ENCODE results near the gene FAM180A.

The FAM180A gene

DNA sequence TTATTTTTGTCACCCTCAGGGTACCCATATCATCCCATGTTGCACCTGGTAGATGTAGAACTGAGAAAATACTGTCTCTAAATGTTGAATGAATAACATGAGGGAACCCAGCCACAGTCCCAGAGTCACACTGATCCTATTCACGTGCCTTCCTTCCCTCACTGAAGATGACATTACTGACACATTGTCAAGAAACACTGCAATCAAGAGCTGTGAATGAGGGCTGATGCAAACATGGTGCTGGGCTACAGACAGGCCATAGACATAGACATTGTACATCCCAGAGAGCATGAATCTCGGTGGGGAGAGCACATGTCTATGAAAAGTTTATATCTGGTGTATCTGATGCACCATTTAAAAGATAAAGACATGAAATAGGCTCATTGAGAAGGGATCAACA lies 30.4 kb downstream of the FAM180A start:
- no peak overlapping the region for H3K4me3 ChIP-seq (ENCODE audit: control insufficient read depth, low read depth, low read length)
- no peak for DNase-seq (ENCODE audit: low read depth)
- TF ChIP-seq, protein P1, sequence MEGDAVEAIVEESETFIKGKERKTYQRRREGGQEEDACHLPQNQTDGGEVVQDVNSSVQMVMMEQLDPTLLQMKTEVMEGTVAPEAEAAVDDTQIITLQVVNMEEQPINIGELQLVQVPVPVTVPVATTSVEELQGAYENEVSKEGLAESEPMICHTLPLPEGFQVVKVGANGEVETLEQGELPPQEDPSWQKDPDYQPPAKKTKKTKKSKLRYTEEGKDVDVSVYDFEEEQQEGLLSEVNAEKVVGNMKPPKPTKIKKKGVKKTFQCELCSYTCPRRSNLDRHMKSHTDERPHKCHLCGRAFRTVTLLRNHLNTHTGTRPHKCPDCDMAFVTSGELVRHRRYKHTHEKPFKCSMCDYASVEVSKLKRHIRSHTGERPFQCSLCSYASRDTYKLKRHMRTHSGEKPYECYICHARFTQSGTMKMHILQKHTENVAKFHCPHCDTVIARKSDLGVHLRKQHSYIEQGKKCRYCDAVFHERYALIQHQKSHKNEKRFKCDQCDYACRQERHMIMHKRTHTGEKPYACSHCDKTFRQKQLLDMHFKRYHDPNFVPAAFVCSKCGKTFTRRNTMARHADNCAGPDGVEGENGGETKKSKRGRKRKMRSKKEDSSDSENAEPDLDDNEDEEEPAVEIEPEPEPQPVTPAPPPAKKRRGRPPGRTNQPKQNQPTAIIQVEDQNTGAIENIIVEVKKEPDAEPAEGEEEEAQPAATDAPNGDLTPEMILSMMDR (IDR thresholded peaks at IDR 0.05; ENCODE audit: control insufficient read depth, insufficient read depth, low read depth, low read length, missing control alignments), result no peak

DNA sequence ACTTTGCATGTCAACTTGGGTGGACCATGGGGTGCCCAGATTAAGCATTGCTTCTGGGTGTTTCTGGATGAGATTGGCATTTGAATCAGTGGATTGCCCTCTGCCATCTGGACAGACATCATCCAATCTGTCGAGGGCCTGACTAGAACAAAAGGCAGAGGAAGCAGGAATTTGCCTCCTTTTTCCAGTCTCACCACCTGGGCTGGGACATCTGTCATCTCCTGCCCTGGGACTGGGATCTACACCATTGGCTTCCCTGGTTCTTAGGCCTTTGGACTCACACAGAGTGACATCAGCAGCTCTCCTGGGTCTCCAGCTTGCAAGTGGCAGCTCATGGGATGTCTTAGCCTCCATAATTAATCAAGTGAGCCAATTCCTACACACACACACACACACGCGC lies 30.9 kb downstream of the FAM180A start:
- DNase-seq (ENCODE audit: low read depth), result no peak
- H3K4me3 ChIP-seq (ENCODE audit: control insufficient read depth, low read depth, low read length), result no peak overlapping the region
- TF ChIP-seq, protein P1 (IDR thresholded peaks at IDR 0.05; ENCODE audit: control insufficient read depth, insufficient read depth, low read depth, low read length, missing control alignments), result no peak

DNA sequence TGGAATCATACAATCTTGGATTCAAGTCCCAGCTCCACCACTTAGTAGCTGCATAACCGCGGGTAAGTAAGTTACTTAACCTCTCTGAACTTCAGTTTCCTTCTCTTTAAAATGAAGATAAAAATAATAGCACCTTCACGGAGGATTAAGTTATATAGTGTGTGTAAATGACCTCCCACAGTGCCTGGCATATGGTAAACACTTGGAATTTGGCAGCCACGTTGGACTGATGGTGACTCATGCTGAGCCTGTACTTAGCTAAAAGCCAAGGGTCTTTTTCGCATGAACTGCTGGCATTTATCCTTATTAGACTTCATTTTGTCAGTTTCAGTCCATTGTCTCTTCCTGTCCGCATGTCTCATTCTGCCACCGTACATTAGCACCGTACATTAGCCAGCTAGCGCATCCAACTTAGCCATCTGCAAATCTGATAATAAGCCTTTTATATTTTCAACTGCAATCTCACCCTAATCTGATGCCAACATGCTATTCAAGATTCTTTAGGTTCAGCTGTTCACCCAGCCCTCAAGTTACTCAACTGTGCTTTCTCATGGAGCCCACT lies 31.9 kb downstream of the FAM180A start:
- TF ChIP-seq, protein P1 (IDR thresholded peaks at IDR 0.05; ENCODE audit: control insufficient read depth, insufficient read depth, low read depth, low read length, missing control alignments), result no peak
- peak; percentile 20 for DNase-seq (ENCODE audit: low read depth)
- no peak overlapping the region for H3K4me3 ChIP-seq (ENCODE audit: control insufficient read depth, low read depth, low read length)

DNA sequence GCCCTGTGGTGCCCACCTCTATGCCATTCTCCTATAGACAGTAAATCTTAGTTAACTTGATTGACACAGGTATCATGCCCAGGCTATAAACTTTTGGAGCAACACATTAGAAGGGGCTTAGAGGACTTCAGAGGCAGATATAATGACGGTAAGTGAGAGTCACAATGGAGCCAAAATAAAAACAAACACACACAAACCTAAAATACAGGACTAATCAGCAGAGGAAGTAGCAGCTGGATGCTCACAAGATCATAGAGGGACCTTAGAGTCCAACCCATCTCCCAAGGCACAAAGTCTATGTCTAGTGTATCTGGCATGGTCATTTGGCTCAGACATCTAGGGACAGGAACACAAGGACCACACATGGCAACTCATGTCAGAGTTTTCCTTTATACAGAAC lies 32.9 kb downstream of the FAM180A start:
- no peak overlapping the region for H3K4me3 ChIP-seq (ENCODE audit: control insufficient read depth, low read depth, low read length)
- DNase-seq (ENCODE audit: low read depth), result no peak
- TF ChIP-seq, protein P1 (IDR thresholded peaks at IDR 0.05; ENCODE audit: control insufficient read depth, insufficient read depth, low read depth, low read length, missing control alignments), result no peak

DNA sequence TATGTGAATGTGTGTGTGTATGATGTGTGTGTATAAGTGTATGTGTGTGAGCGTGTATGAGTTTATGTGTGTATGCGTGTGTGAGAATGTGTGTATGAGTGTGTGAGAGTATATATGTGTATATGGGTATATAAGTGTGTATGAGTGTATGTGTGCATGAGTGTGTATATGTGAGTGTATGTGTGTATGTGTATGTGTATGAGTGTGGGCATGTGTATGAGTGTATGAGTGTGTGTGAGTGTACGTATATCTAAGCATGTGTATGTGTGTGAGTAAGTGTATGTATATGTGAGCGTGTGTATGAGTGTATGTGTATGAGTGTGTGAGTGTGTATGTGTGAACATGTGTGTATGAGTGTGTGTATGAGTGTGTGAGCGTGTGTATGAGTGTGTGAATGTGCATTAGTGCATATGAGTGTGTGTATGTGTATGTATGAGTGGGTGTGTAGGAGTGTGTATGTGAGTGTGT lies 33.5 kb downstream of the FAM180A start:
- TF ChIP-seq, protein P1 (IDR thresholded peaks at IDR 0.05; ENCODE audit: control insufficient read depth, insufficient read depth, low read depth, low read length, missing control alignments), result no peak
- H3K4me3 ChIP-seq (ENCODE audit: control insufficient read depth, low read depth, low read length), result no peak overlapping the region
- no peak for DNase-seq (ENCODE audit: low read depth)

DNA sequence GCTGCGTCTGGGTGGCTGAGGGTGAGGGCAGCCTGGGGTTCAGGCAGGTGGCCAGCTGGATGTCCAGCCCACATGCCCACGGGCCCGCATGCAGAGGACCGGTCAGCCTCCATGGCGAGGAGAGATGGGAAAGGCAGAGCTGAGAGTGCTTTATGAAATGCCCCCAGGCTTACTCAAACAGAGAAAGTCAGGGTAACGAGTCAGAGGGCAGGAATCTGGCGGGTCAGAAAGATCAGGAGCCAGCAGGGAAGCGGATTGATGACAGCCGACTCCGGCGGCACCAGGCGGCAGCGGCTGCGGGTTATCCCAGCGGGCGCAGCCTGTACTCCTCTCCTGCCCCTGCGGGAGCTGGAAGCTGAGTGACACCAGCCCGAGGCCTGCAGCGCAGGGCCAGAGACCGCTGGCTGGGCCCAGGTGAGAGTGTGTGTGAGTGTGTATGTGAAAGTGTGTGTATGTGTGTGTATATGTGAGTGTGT lies 34.0 kb downstream of the FAM180A start:
- peak; percentile 39 for DNase-seq (ENCODE audit: low read depth)
- H3K4me3 ChIP-seq (ENCODE audit: control insufficient read depth, low read depth, low read length), result peak overlapping the region; percentile 8; the same call in 1 of the 2 replicates
- TF ChIP-seq, protein P1 (IDR thresholded peaks at IDR 0.05; ENCODE audit: control insufficient read depth, insufficient read depth, low read depth, low read length, missing control alignments), result no peak
